Measurements from ENCODE around the gene PTPRN2.

- TF ChIP-seq CTCF (IDR thresholded peaks at IDR 0.05 in 2 of 3, conservative IDR thresholded peaks at IDR 0.05 in 1 of 3; ENCODE audit: borderline replicate concordance in 1 of 3, insufficient read depth in 1 of 3, low read depth in 2 of 3, low read length in 2 of 3) (no peak), EGR1 (IDR thresholded peaks at IDR 0.05; ENCODE audit: low read depth) (no peak), ZFX (IDR thresholded peaks at IDR 0.05) (no peak), MAX (IDR thresholded peaks at IDR 0.05) (no peak), EZH2 (IDR thresholded peaks at IDR 0.05) (no peak), CEBPB (IDR thresholded peaks at IDR 0.05; ENCODE audit: low read depth) (no peak), RAD21 (IDR thresholded peaks at IDR 0.05; ENCODE audit: low read depth) (no peak), ZNF274 (IDR thresholded peaks at IDR 0.05; ENCODE audit: low read depth, low read length) (no peak), POLR2AphosphoS5 (IDR thresholded peaks at IDR 0.05; ENCODE audit: low read depth, low read length) (no peak), TCF7L2 (IDR thresholded peaks at IDR 0.05; ENCODE audit: borderline replicate concordance, extremely low read depth, insufficient read depth, insufficient read length) (no peak), CBX3 (IDR thresholded peaks at IDR 0.05; ENCODE audit: low read depth) (no peak)
These were observed 567.6 kb downstream of the PTPRN2 start for GRCh38 chr7:158019726-158020705.
